Activated CD4-positive, alpha-beta T cell treated with anti-CD3 and anti-CD28 coated beads, Interleukin-2, Interleukin-4, amounts not matched to agents 100 ng/mL and 50 ng/mL, durations not matched to agents 16 hours and 8 hours (primary cell): ENCODE measurements around the gene RAMACL.
"Not testable (repeated sequence)": the region's sequence is repeated elsewhere in the genome, so short reads cannot be mapped to it uniquely, and the experiment has no call there.

Experiments used
- DNase-seq: peaks from one replicate; pipeline ENCODE4 v3.0.0-alpha.2; 2020; ENCODE audit warnings: low spot score

The RAMACL gene

DNA sequence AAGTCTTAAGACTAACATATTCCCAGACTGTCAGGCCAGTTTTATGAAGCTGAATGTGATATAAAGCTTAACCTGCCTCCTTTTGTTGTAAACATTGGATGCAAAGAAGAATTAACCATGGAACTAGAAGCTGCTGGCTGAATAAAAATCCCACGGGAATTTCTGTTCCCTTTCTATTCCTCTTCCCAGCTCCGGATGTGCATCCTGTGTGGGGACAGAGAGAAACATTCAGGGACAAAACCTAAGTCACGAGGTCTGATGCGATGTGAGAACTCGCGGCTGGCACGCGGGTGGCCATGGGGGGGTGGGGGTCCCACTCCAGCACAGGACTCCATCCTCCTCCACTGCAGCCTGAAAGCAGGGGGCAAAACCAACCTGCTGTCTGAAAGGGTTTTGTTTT is 32.2 kb downstream of the RAMACL start:
- DNase-seq, result no peak

DNA sequence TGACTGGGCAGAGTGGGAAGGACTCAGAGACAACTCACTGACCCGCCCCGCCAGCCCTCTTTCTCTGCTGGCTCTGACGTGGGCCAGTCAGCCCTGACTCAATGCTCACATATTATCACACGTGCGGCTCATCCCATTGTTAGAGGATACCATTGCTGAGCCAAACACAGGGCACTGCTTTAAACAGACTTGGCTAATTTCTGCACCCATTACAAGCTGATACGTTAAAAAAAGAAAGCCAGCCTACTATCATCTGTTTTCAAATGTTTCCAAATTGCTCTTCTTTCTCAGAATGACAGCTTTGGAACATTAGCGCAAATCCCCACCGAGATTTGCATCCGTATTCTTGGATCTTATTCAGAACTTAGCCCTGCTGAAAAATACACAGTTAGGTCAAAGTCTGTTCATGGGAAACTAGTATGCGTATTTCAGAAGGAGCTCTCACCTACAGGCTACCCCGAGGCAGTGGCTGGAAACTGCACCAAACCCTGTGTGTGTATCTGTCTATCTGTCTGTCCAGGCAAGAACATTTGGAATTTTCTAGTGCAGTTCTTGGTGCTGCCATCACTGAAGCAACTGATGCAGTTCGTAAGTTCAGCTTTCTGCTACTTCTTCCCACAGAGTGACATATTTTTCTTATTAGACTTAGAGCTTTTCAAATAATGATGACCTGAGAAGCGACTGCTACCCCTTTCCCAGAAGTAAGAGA is 32.8 kb downstream of the RAMACL start:
- no peak for DNase-seq

DNA sequence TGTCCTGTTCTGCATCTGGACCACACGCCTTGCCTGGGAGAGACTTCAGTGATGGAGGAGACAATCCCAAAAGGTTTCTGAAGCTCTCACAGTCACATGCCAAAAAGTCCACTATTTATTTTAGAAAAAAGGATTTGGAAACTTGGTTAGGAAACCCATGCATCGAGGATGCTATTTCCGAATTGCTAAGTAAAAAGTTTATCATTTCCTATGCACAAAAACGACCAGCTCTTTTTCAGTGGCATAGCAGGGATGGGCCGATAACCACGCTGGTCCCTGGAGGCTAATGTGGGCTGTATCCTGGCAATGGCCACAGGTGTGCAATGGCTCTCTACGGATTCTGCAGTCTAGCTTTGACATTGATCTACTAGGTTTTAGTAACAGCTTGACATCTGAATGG is 33.9 kb downstream of the RAMACL start:
- DNase-seq, result no peak

DNA sequence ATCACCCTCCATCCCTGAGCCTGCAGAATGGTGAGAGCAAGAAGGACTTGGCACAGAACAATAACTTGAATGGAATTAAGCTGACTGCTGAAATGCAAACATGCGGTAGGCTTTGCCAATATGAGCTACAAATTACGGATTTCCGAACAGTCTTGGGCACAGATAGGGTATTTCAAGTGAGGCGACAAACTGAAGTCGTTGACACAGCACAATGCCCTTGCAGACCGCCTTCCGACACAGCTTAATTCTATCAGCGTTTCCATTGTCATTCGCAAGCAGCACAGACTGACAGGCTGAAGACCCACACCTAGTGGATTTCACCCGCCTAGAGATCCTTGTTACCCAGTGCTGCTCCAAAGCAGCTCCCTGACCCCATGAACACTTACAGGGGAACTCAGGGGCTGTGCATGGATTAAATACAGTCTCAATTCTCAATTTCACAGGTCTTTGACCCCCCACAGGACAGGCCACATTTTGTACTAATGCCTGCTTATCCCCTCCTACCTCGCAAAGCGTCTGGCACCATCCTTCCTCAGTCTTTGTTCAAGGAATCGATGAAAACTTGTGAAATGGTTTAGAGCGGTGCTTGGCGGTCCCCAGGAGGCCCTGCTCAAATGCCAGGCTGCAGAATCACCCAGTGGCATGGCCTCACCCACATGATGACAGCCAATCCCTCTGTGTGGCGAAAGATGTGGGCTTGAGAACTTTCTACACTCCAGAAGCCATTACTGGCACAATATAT is 34.6 kb downstream of the RAMACL start:
- DNase-seq, result no peak

DNA sequence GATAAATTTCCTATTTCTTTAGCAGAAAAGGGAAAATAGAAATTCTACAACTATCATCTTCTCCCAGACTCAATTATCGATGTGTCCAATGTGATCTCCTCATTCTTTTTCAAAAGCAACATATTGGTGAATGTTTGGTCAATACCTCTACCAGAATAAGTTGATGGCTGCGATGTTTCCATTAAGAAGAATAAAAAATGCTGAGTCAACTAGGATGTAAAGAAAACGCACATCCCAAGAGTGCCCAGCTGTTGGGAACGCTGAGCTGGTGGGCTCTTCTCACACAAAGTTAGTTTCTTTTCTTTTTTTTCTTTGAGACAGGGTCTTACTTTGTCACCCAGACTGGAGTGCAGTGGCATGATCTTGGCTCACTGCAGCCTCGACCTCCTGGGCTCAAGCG is 39.8 kb downstream of the RAMACL start:
- no peak for DNase-seq

DNA sequence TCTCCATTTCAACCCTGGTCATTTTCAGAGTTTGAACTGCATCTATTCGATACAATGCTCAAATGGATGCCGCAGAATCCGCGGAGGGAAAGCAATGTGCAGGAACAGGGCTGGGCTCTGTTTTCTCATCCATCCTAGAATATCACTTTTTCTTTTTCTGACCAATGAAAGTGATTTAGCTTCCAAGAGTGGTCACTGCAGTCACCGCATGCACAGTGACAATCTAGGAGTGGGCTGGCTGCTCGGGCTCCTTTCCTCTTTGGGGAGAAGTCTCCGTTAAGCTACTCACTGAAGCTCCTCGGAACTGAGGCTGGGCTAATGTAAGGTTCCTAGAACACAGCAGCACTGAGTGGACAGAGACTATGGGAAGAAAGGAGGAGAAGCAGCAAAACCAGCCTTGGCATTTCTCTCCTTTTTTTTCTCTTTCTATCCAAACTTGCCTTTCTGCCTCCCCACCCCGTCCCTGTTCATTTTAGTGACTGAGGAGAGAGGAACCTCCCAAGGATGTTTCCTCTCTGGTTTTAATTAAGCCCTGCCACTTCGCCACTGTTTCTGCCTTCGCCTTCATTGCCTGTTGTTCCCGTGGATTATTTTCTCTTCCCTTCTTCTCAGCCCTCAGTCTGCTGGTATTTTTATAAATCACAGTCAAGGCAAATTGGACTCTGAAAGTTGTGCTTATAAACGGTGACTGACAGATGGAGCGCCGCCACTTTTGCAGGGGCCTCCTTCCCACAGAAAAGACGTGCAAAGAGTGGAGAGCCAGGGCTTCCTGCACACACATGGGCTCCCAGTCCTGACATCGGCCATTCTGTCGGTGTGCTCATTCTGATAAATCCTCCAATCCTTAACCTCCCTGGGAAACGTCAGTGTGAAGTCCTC is 41.1 kb downstream of the RAMACL start:
- DNase-seq, result no peak

DNA sequence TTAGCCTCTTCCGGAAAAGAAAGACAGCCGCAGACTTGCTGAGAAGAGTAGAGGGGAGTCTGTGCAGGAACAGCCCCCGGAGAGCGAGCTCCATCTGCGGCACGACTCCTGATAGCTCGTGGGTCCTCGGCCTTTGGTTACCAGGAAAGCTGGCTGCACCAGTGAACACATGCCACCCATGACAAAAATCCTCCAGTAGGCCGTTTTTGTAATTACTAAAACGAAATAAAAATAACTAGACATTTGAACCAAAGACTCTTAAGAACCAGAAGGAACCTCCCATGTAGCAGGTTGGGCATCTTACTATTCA is 42.2 kb downstream of the RAMACL start:
- DNase-seq, result no peak

DNA sequence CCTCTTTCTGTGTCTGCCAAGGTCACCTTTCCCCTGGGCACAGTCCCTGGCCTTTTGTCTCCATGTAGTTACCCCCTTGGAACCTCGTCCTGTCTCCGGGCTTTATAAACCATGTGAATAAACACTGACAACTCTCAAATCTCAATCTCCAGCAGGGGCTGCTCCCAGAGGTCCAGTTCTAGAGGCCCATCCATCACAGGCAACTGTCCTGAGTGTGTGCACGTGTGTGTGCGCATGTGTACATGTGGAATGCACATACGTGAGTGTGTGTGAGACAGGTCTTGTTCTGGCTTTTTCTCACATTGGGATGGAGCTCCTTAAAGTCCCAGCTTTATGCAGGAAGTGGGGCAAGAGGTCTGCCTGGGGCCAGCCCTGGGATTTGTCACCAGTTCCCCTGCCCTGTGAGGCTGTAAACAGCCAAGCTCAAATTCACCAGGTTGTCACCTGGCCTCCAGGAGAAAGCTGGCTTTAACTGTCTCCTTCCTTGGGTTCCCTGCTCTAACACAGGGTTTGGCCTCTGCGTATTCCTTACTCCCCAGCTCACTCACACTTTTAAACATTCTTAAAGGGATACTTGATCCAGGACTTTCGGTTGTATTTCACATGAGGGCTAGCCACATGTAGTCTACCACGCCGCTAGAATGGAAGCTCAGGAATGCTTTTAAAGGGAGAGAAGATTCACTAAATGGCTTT is 42.7 kb downstream of the RAMACL start:
- no peak for DNase-seq

DNA sequence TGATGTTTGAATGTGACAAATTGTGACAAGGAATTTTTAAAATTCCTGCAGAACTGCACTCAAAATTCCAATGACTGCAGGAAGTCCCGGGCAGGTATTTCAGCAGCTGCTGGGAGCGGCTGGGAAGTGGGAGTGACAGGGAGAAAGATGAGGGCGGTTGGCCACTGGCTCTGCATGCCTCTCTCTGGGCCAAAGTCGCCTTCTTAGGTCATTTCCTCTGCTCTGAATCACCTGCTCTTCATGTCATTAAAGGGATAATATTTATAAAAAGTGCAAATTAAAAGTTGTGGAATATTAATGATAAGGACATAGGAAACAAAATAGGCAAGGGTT is 43.9 kb downstream of the RAMACL start:
- no peak for DNase-seq

DNA sequence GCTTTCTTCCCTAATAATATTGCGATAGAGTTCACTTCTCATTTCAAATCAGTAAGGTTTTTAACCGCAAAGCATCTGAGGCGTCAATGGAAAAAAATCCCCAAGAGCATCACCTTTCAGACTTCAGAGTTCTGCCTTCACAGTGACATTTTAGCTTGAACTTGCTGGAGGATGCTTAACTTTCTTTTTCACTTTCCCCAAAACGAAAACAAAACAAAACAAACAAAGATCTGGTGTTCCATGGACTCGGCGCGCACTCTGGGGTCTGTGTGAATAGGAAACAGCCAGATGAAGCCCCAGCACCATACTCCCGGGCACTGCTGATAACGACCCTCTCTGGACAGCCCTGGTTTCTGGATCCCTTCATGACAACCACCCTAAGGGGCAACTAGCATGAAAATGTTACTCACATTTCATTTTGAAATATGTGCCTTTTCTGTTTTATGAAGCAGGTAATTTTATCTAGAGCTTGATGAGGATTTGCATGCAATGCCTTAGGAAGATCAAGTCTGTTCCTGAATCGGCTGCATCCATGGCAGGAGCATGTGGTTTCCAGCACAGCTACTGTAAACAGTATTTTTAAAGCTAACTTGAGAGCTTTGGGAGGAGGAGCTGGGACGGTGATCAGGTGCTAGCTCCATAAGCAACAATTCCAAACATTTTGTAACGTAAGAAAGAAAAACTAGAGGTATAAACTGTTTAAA is 44.5 kb downstream of the RAMACL start:
- peak; percentile 11 for DNase-seq

DNA sequence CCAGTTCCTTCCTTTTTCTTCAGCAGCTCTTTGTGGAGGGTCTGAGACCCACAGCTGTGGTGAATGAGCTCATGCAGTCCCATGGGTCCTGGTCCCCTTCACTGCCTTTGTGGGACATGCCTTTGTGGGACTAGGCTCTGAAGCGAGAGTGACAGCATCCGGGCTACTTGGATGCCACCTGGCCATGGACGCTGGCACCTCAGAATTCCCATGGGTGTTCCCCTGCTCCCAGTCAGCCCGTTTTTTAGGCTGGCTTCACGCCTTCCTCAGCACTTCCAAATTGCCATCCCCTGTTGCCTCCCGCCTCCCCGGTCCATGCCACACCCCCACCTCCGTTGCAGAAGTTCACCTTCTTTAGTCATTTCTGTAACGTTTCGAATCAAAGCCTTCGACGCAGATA is 45.1 kb downstream of the RAMACL start:
- DNase-seq, result no peak

DNA sequence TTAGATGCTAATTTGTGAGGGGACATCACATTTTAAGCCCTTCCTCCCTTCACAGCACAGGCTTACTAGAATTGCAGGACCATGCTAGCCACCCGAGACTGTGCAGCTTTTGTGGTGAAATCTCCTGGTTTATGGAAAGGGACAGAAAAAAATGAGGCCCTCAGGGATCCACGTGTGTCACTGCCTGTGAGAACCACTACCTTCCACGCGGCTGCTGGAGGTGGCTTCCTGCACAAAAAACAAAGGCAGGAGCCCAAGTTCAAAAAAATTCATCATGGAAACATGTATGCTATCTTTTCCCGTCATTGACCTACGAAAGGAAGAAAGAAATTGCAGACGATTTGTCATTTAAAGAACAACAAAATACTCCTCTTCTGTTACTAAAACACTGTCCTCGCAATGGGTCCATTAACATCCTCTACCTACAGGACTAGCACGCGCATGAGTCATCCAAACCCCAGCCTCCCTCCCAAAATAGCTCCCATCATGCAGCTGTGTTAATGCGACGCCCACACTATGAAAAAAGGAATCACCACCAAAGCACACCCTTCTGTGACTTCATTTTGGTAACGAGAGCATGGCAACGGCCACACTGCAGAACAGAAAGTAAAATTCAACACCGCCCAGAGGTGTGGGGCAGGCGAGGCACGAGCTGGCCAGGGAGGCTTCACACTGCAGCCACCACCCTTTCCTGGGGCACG is 45.7 kb downstream of the RAMACL start:
- DNase-seq, result peak; percentile 49

DNA sequence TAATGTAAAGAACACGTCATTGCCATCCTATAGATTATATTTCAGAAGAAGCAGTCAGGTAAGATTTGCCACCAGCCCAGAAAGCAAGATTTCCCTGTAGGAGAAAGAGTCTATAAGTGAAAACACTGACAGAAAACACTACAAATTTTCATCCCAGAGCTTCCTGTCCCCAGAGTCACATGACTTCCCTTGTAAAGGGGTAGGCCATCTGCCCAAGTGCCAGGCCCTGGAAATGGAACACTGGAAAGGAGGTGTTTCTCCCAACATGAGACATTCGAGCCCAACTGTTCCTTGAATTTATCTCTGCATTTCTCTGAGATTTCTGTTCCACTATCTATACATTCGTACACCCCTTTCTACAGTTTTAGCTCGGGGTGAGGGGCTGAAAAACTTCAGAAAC is 46.9 kb downstream of the RAMACL start:
- DNase-seq, result no peak

DNA sequence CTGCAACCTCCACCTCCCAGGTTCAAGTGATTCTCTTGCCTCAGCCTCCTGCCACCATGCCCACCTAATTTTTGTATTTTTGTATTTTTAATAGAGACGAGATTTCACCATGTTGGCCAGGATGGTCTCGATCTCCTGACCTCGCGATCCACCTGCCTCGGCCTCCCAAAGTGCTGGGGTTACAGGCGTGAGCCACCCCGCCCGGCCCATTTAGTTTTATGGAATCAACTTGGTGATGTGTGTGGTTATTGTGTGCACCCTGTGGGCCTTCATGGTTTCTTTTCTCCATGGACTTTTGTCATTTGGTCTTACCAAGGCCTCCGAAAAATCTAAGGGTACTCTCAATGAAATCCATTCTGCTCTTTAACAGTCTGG is 47.5 kb downstream of the RAMACL start:
- DNase-seq, result not testable (repeated sequence)

DNA sequence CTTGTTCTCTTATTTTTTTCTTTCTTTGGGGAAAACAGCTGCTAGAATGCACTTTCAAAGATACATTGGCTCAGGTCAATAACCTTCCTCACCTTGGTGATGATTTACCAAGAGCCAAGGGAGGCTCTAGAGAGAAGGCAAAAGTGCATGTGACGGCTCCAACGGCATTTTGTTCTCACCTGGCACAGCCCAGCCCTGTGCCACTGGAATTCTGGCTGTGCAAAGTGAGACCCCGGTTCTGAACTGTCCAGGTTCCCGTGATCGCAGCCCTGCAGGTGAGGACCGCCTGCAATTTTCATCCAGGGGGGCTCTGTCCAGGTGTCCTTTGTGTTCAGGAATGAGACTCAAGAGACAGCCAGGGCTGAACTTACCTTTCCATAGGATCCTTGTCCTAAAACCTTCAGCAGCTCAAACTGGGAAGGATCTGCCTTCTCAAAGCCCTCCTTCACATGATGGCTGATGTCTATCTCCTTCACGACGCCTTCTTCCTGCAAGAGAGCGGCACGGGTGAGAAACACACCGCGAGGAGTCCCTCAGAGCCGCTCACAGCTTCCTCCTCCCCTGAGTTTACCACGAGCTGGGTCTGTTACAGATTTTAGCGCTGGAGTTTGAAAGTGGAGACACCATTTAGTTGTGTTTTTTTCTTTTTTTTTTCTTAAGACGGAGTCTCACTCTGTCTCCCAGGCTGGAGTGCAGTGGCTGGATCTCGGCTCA is 48.0 kb downstream of the RAMACL start:
- DNase-seq, result no peak

DNA sequence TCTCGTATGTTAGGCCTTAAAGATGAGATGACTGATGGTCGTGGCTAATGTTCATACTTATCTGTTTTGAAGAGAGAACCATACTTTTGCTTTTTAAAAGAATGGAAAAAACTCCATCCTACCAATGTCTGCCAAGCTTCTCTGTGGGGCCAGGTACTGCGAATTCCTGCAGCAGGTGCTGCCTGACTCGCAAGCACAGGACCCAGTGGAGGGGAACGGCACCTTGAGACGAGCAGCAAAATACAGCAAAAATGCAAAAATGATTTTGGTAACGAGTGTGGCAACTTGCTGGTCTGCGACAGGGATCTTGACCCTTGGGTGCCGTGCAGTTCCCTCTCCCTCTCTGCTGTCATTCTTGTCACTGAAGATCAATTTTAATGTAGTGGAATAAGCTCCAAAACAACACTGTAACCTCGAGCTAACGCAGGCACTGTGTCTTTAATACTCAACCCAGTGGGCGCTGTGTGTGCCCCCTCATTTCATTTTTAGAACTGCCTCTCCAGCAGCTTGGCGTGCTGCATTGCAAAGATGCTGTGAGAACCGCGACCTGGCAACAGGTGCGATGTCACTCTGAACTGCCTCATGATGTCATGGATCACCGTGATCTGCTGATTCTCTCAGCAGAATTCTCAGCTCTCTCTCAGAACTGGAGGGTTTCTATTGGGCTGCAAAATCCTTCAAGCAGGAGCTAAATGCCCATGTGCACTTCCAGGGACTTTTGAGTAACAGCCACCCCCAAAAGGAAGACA is 51.6 kb downstream of the RAMACL start:
- DNase-seq, result no peak

DNA sequence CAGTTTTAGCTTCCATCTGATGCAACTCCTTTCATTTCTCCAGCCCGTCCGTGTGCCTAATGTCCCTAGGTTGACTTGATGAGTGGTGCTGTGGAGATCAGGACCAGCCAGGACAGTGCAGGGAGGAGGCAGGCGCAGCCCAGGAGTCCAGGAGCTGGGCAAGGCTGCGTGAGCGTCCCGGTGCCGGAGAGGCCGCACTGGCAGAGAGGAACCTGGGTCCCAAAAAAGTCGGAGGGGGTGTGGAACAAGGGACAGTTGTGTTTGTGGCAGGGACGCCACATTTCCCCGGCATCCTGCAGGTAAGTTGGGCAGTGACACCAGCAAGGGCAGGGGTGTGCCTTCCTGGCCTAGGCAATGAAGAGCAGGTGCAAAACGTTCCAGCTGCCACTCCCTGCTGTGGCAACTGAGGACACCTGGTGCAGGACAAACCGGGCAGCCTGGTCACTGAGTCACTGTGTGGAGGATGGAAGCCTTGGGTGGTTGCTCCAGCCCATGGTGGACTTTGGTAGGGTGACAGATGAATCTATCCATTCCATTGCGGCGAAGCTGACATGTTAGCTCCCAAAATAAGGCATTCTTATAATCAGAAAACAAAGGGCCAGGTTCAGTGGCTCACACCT is 53.2 kb downstream of the RAMACL start:
- no peak for DNase-seq
